ENCODE data around the gene TPCN2.

GRCh38 chr11:69132301-69132670 lies 83.6 kb downstream of the TPCN2 start:
- TF ChIP-seq CTCF (IDR thresholded peaks at IDR 0.05; ENCODE audit: low read depth, low read length), result no peak
- TF ChIP-seq MAX (IDR thresholded peaks at IDR 0.05; ENCODE audit: low read depth, low read length), result no peak
- no peak for TF ChIP-seq POLR2A (IDR thresholded peaks at IDR 0.05; ENCODE audit: extremely low read depth, insufficient read length)
- no peak for TF ChIP-seq MYC (IDR thresholded peaks at IDR 0.05; ENCODE audit: low read depth, low read length)
